Ascending aorta (tissue), 2 donors: ENCODE measurements around the gene WDR77. TPM values are rescaled to one million over a fixed set of nuclear protein-coding genes. Genes with fewer than 3 reads are reported as not detected.

Experiments
- DNase-seq, 2 donors: peaks; one replicate each; pipeline ENCODE4 v3.0.0-alpha.2; 2019; ENCODE audit warnings: low spot score in 2 of 2
- H3K27ac ChIP-seq, 2 donors: fragments of 200-600 bp; sonication (generic); one replicate each; pipeline ENCODE4 v1.5.1; 2016 to 2017; ENCODE audit warnings: mild to moderate bottlenecking in 1 of 2
- H3K27me3 ChIP-seq: fragments of 200-600 bp; sonication (generic); one replicate; pipeline ENCODE4 v1.5.1; 2017
- H3K36me3 ChIP-seq, 2 donors: fragments of 200-600 bp; sonication (generic); one replicate each; pipeline ENCODE4 v1.5.1; 2016
- H3K4me1 ChIP-seq, 2 donors: fragments of 200-600 bp; sonication (generic); one replicate each; pipeline ENCODE4 v1.5.1; 2016 to 2017; ENCODE audit warnings: mild to moderate bottlenecking in 1 of 2
- H3K4me3 ChIP-seq, 2 donors: fragments of 200-600 bp; sonication (generic); one replicate each; pipeline ENCODE4 v1.5.1; 2016 to 2017; ENCODE audit warnings: mild to moderate bottlenecking in 1 of 2
- H3K9me3 ChIP-seq, 2 donors: fragments of 200-600 bp; sonication (generic); one replicate each; pipeline ENCODE4 v1.5.1; 2016
- intact Hi-C: fragments of 100-400 bp; cut with DNase I; formaldehyde crosslinking; loops from one replicate; pipeline ENCODE4 v1.15.1; 2023
- total RNA-seq: library from RNA; depleted of rRNA; stranded (reverse); fragments of >200 nt; gene quantifications from one replicate; pipeline ENCODE4 v1.1.0, GENCODE V29; 2016
- TF ChIP-seq, protein P1 (sequence below), 3 experiments: fragments of 200-600 bp in 2 of 3; fragments of 450-650 bp in 1 of 3; sonication (generic) in 2 of 3; IDR thresholded peaks; one replicate each; pipeline ENCODE4 v1.5.1; 2016 to 2019; ENCODE audit warnings: antibody characterized with exemption in 3 of 3, mild to moderate bottlenecking in 1 of 3, moderate library complexity in 1 of 3

Gene WDR77
- total RNA-seq, 1 donor from 2014 or later = 31.2 TPM

- Histone ChIP-seq H3K27me3 (no peaks in the 10 kb centered on the region), H3K4me1 (peaks cover 7 to 17% of the 10 kb centered on the region in 2 donors), H3K4me3 (no peak overlapping the region), H3K27ac (no peak overlapping the region), H3K9me3 (no peaks in the 10 kb centered on the region), H3K36me3 (peaks cover 28 to 53% of the 10 kb centered on the region in 2 donors)
- intact Hi-C loops = no loop called here
- TF ChIP-seq, protein P1, sequence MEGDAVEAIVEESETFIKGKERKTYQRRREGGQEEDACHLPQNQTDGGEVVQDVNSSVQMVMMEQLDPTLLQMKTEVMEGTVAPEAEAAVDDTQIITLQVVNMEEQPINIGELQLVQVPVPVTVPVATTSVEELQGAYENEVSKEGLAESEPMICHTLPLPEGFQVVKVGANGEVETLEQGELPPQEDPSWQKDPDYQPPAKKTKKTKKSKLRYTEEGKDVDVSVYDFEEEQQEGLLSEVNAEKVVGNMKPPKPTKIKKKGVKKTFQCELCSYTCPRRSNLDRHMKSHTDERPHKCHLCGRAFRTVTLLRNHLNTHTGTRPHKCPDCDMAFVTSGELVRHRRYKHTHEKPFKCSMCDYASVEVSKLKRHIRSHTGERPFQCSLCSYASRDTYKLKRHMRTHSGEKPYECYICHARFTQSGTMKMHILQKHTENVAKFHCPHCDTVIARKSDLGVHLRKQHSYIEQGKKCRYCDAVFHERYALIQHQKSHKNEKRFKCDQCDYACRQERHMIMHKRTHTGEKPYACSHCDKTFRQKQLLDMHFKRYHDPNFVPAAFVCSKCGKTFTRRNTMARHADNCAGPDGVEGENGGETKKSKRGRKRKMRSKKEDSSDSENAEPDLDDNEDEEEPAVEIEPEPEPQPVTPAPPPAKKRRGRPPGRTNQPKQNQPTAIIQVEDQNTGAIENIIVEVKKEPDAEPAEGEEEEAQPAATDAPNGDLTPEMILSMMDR (IDR thresholded peaks at IDR 0.05) = no peak
- no peak for DNase-seq
Observed at GRCh38 chr1:111454859-111455641, 6.0 kb upstream of the WDR77 start.

DNA sequence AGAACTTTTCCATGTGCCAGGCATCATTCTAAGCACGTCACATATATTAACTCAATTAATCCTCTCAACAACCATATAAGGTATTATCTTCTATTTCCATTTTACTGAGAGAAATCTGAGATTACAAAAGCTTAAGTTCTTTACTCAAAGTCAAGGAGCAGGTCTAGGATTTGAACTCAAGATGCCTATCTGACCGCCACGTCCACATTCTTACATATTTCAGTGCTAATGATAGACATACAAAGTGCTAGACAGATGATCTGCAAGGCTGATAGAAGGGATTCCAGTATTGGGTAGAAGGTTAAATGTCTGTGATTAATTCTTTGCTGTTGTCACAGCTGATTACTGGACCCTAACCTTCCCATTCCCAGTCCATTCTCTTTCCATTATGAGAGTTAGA, 4.7 kb upstream of the WDR77 start:
- H3K4me1 ChIP-seq = peaks cover 9 to 17% of the 10 kb centered on the region in 2 donors
- TF ChIP-seq, protein P1 (IDR thresholded peaks at IDR 0.05) = no peak
- DNase-seq = no peak
- peaks cover 21 to 40% of the 10 kb centered on the region in 2 donors for H3K36me3 ChIP-seq
- intact Hi-C loops = no loop called here
- no peak overlapping the region for H3K4me3 ChIP-seq
- H3K27me3 ChIP-seq = no peaks in the 10 kb centered on the region
- no peak overlapping the region for H3K27ac ChIP-seq
- no peaks in the 10 kb centered on the region for H3K9me3 ChIP-seq

GRCh38 chr1:111452581-111452980, 3.5 kb upstream of the WDR77 start:
- Histone ChIP-seq H3K4me1 (peaks cover 9 to 23% of the 10 kb centered on the region in 2 donors), H3K9me3 (no peaks in the 10 kb centered on the region), H3K4me3 (no peak overlapping the region), H3K27me3 (no peaks in the 10 kb centered on the region), H3K36me3 (peaks cover 12 to 28% of the 10 kb centered on the region in 2 donors), H3K27ac (no peak overlapping the region)
- intact Hi-C loops = no loop called here
- TF ChIP-seq, protein P1 (IDR thresholded peaks at IDR 0.05) = no peak
- no peak for DNase-seq

GRCh38 chr1:111450185-111450584, 1.1 kb upstream of the WDR77 start:
- peaks cover 5 to 16% of the 10 kb centered on the region in 2 donors for H3K36me3 ChIP-seq
- H3K4me3 ChIP-seq = peak overlapping the region; percentile 85 to 96
- H3K27me3 ChIP-seq = no peaks in the 10 kb centered on the region
- TF ChIP-seq, protein P1 (IDR thresholded peaks at IDR 0.05) = no peak
- intact Hi-C loops = no loop called here
- peak overlapping the region in 1 of 2 donors; percentile 80 for H3K27ac ChIP-seq
- DNase-seq = no peak
- peaks cover 13 to 29% of the 10 kb centered on the region in 2 donors for H3K4me1 ChIP-seq
- no peaks in the 10 kb centered on the region for H3K9me3 ChIP-seq

DNA sequence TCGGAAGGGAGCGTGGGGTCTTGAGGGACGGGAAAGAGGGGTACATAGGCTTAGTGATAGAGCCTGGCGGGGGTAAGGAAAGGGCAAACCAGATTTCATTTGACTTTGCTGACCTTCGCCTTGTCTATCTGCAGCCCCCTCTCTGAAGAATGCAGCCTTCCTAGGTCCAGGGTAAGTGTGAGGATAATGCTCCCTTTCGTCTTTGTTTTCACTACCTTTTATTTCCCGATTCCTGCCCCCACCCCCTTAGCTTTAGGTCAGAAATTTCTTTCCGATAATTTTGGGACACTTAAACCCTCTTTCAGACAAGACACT, 604 bp upstream of the WDR77 start:
- H3K27ac ChIP-seq = peak overlapping the region; percentile 80 to 82
- intact Hi-C loops = loop anchor here (1.0 to 10.0 kb wide), 6 partner anchors 306 to 1265 kb away; partner anchors contain the start of genes CEPT1, DDX20, DRAM2 and LRIF1
- no peak for DNase-seq

More for the DNA sequence above, 604 bp upstream of the WDR77 start:
- H3K4me3 ChIP-seq = peak overlapping the region; percentile 85 to 96
- H3K9me3 ChIP-seq = no peaks in the 10 kb centered on the region
- no peaks in the 10 kb centered on the region for H3K27me3 ChIP-seq
- H3K4me1 ChIP-seq = peaks cover 13 to 29% of the 10 kb centered on the region in 2 donors
- peaks cover 4 to 16% of the 10 kb centered on the region in 2 donors for H3K36me3 ChIP-seq
- TF ChIP-seq, protein P1 (IDR thresholded peaks at IDR 0.05) = no peak
